GM12878 (cell line): ENCODE results near the gene CPHXL2. TPM values are rescaled to one million over a fixed set of nuclear protein-coding genes. Genes with fewer than 3 reads are reported as not detected.

Experiments used
- ATAC-seq: fragments of 200-7000 bp; cut with Tn5 transposase; 3 replicates; pipeline ENCODE4 v1.9.1; 2020; ENCODE audit warnings: mild to moderate bottlenecking, moderate library complexity
- BruUV-seq: library from RNA; stranded (reverse); fragments of 400-500 nt; replicated peaks from 2 replicates; lab custom pipeline; 2021; lab: Mats Ljungman, UMichigan
- CTCF ChIA-PET: fragments of 300-600 bp; sonication (Branson Sonifier 250); formaldehyde crosslinking; extraction: SDS; loops from one replicate; lab custom pipeline; 2021; ENCODE audit warnings: inconsistent platforms; lab: Yijun Ruan, JAX
- POLR2A ChIA-PET: fragments of 350-600 bp; formaldehyde crosslinking; extraction: SDS; loops from one replicate; lab custom pipeline; 2021; ENCODE audit warnings: inconsistent platforms; lab: Charles Lee
- RAD21 ChIA-PET: fragments of 300-600 bp; sonication (Branson Sonifier 250); formaldehyde crosslinking; loops from one replicate; lab custom pipeline; 2023; ENCODE audit warnings: antibody characterized with exemption; ENCODE audit not compliant: unreplicated experiment; lab: Charles Lee
- SMC1A ChIA-PET: fragments of 300-600 bp; sonication (Branson Sonifier 250); formaldehyde crosslinking; loops from one replicate; lab custom pipeline; 2023; ENCODE audit not compliant: unreplicated experiment, uncharacterized antibody; lab: Charles Lee
- DNase-seq: peaks from one replicate; pipeline ENCODE4 v3.0.0-alpha.2; 2011; ENCODE audit warnings: low read depth, low spot score
- FAIRE-seq: peaks from 3 replicates; lab custom pipeline; 2011; peaks lifted over from hg19 to GRCh38; lab: Jason Lieb, UNC
- H2AFZ ChIP-seq: 2 replicates; pipeline ENCODE4 v1.6.0; 2011; ENCODE audit warnings: low read depth, low read length, control low read depth; ENCODE audit not compliant: control insufficient read depth
- H3K27ac ChIP-seq: 2 replicates; pipeline ENCODE4 v1.5.1; 2011; ENCODE audit warnings: control low read depth; ENCODE audit not compliant: control insufficient read depth, insufficient read depth
- H3K27me3 ChIP-seq, 2 experiments: replicated peaks in 1 of 2; 2 replicates each; pipeline versions ENCODE4 v1.6.0 to v1.6.1; 2011; ENCODE audit warnings: low read length in 1 of 2; ENCODE audit not compliant: control insufficient read depth in 2 of 2, insufficient read depth in 2 of 2
- H3K36me3 ChIP-seq, 2 experiments: 2 replicates each; pipeline ENCODE4 v1.5.1; 2011; ENCODE audit warnings: low read length in 1 of 2; ENCODE audit not compliant: control insufficient read depth in 2 of 2, insufficient read depth in 2 of 2
- H3K4me1 ChIP-seq: 2 replicates; pipeline ENCODE4 v1.6.1; 2011; ENCODE audit warnings: mild to moderate bottlenecking, low read length, moderate library complexity, mixed read lengths; ENCODE audit not compliant: control insufficient read depth, insufficient read depth
- H3K4me2 ChIP-seq: 2 replicates; pipeline ENCODE4 v1.6.0; 2011; ENCODE audit warnings: control low read depth; ENCODE audit not compliant: control insufficient read depth, insufficient read depth
- H3K4me3 ChIP-seq: fragments of 200-600 bp; sonication (generic); 2 replicates; pipeline ENCODE4 v1.5.1; 2016
- H3K79me2 ChIP-seq: 2 replicates; pipeline ENCODE4 v1.6.0; 2011; ENCODE audit warnings: low read length; ENCODE audit not compliant: control insufficient read depth, insufficient read depth
- H3K9ac ChIP-seq: 2 replicates; pipeline ENCODE4 v1.8.0; 2011; ENCODE audit warnings: low read length, control low read depth, mixed read lengths; ENCODE audit not compliant: control insufficient read depth, insufficient read depth
- H3K9me3 ChIP-seq: replicated peaks from 3 replicates; pipeline ENCODE4 v1.5.1; 2011; ENCODE audit warnings: mild to moderate bottlenecking, low read length; ENCODE audit not compliant: control insufficient read depth, insufficient read depth
- H4K20me1 ChIP-seq: 2 replicates; pipeline ENCODE4 v1.6.0; 2011; ENCODE audit not compliant: control insufficient read depth, insufficient read depth
- BACH1 ChIP-seq: fragments of 450-650 bp; IDR thresholded peaks from 2 replicates; pipeline ENCODE4 v1.6.1; 2017; ENCODE audit warnings: mild to moderate bottlenecking, borderline replicate concordance
- HDAC2 ChIP-seq: fragments of 200-600 bp; sonication (generic); IDR thresholded peaks from 2 replicates; pipeline ENCODE4 v1.6.1; 2017
- MEF2A ChIP-seq: IDR thresholded peaks from 2 replicates; pipeline ENCODE4 v1.6.1; 2011; ENCODE audit warnings: low read depth, mild to moderate bottlenecking, low read length, moderate library complexity; ENCODE audit not compliant: insufficient read depth
- MTA2 ChIP-seq: fragments of 450-650 bp; IDR thresholded peaks from 2 replicates; pipeline ENCODE4 v1.6.1; 2016; ENCODE audit warnings: low read depth, mild to moderate bottlenecking, moderate library complexity
- NFIC ChIP-seq: IDR thresholded peaks from 2 replicates; pipeline ENCODE4 v1.6.1; 2012; ENCODE audit warnings: low read depth, mild to moderate bottlenecking, inconsistent platforms, low read length, moderate library complexity
- NRF1 ChIP-seq: conservative IDR thresholded peaks from 2 replicates; pipeline ENCODE4 v1.6.1; 2011; ENCODE audit warnings: mild to moderate bottlenecking, low read depth, low read length, improper control_type of control experiment
- POLR2A ChIP-seq: IDR thresholded peaks from 2 replicates; pipeline ENCODE4 v1.6.1; 2011; ENCODE audit warnings: low read depth, mild to moderate bottlenecking, low read length
- SMAD5 ChIP-seq: IDR thresholded peaks from 2 replicates; pipeline ENCODE4 v1.6.1; 2016; ENCODE audit warnings: antibody characterized with exemption, low read depth
- SREBF2 ChIP-seq: IDR thresholded peaks from 2 replicates; pipeline ENCODE4 v1.6.1; 2012; ENCODE audit warnings: mild to moderate bottlenecking, low read length
- WGBS: methylation state at CpG from one replicate; pipeline ENCODE4 v1.1.6; 2016; ENCODE audit warnings: low lambda C conversion rate; ENCODE audit not compliant: insufficient replicate concordance, insufficient coverage; ENCODE audit errors: missing lambda C conversion rate; 5-methylcytosine and 5-hydroxymethylcytosine counted together
- in situ Hi-C: fragments of 300-500 bp; cut with MboI; formaldehyde crosslinking; loops from 9 replicates; pipeline ENCODE4 v1.14.3; 2018; ENCODE audit warnings: mixed read lengths
- intact Hi-C: fragments of 100-400 bp; cut with micrococcal nuclease; formaldehyde crosslinking; loops from one replicate; pipeline ENCODE4 v1.14.2; 2022; ENCODE audit not compliant: unreplicated experiment
- polyA plus RNA-seq, 11 experiments: library from polyadenylated mRNA; depleted of rRNA in 4 of 11; unstranded in 6 of 11; stranded (reverse) in 5 of 11; fragments of >200 nt; fragmentation: Nextera tagmentation in 4 of 11; fragmentation: Illumina TruSeq in 1 of 11; extraction: Ambion mirVana in 4 of 11; extraction: Trizol in 1 of 11; gene quantifications; 1 replicate in 1 of 11; 2 replicates in 10 of 11; pipeline versions ENCODE4 v1.2.1 to v1.2.3, GENCODE V29; 2011 to 2016; ENCODE audit warnings: inconsistent platforms in 2 of 11, missing spikeins in 2 of 11, low read depth in 1 of 11
- total RNA-seq, 4 experiments: library from RNA; depleted of rRNA in 3 of 4; stranded (reverse); fragments of >200 nt in 3 of 4; fragmentation: Illumina TruSeq in 1 of 4; extraction: Trizol in 1 of 4; gene quantifications; 2 replicates each; pipeline versions ENCODE4 v1.2.1 to v1.2.3, GENCODE V29; 2013 to 2021
- TF ChIP-seq, protein P1 (sequence below): IDR thresholded peaks from 2 replicates; pipeline ENCODE4 v1.6.1; 2012; ENCODE audit warnings: mild to moderate bottlenecking, low read depth, low read length
- TF ChIP-seq, protein P2 (sequence below): fragments of 450-650 bp; IDR thresholded peaks from 2 replicates; pipeline ENCODE4 v1.6.1; 2017; ENCODE audit warnings: mild to moderate bottlenecking, moderate library complexity

CPHXL2 gene
- total and polyA plus RNA-seq, 10 of the 15 experiments (the other 5 are each of a cell fraction or from before 2014, with no cell fraction given) = not detected

- TF ChIP-seq NFIC (peak; percentile 46), POLR2A (peak; percentile 51), HDAC2 (no peak), MEF2A (0 out of 2 replicates have a peak, but pooled peaks have one; percentile 9), SREBF2 (no peak), SMAD5 (0 out of 2 replicates have a peak, but pooled peaks have one; percentile 37)
- TF ChIP-seq, all 136 proteins: peak for 17
Measured at GRCh38 chr16:75620326-75621169, 56.3 kb downstream of the CPHXL2 start (continued).

DNA sequence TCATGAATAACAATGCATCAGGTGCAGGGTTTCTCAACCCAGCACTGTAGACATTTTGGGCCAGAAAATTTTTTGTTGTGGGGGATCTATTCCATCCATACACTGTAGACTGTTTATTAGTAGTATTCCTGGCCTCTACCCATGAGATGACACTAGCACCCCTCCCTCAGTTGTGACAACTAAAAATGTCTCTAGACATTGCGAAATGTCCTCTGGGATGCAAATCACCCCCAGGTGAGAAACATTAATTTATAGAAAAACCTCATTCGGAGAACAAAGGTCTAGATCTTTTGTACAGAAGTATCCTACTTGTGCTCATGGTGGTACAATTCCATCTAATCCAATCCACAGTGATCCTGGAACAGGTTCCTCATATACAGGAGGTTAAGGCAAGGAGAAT lies 58.0 kb downstream of the CPHXL2 start:
- peaks cover 33% of the 10 kb centered on the region for H3K4me1 ChIP-seq
- no TSS peak for BruUV-seq
- H3K9me3 ChIP-seq = no peaks in the 10 kb centered on the region
- no peaks in the 10 kb centered on the region for H4K20me1 ChIP-seq
- DNase-seq = no peak
- H3K9ac ChIP-seq = no peak overlapping the region
- FAIRE-seq = no peak
- POLR2A ChIA-PET = interaction anchor here (0.6 to 6.3 kb wide), 5 partner anchors 29 to 95 kb away, joined by 3 to 116 read pairs (median 5); partner anchors contain the start of genes GABARAPL2, KARS1, TERF2IP and TMEM231
- RAD21 ChIA-PET = interaction anchor here (1.1 to 2.0 kb wide), 5 partner anchors 13 to 420 kb away, joined by 3 to 7 read pairs (median 3); no protein-coding TSS in a partner anchor
- WGBS = 97% methylated on average over 2 of the region's 2 CpGs
- no peak overlapping the region; the same call in 1 of the 2 replicates for H3K27ac ChIP-seq
- H3K36me3 ChIP-seq = peaks cover 3 to 15% of the 10 kb centered on the region in 2 experiments; a peak in 3 of 4 replicates
- SMC1A ChIA-PET = interaction anchor here (0.6 to 6.1 kb wide), 7 partner anchors 9 to 148 kb away, joined by 3 to 69 read pairs (median 7); partner anchors contain the start of genes KARS1 and TERF2IP
- in situ Hi-C loops = no loop called here
- CTCF ChIA-PET = interaction anchor here (0.8 to 9.5 kb wide), 13 partner anchors 11 to 154 kb away, joined by 3 to 153 read pairs (median 5); partner anchors contain the start of genes GABARAPL2 and TMEM170A
- intact Hi-C loops = no loop called here
- no peaks in the 10 kb centered on the region for H3K27me3 ChIP-seq
- H3K4me3 ChIP-seq = no peak overlapping the region
- no peak overlapping the region for H3K4me2 ChIP-seq
- no peak overlapping the region for H2AFZ ChIP-seq
- no peak for ATAC-seq
- peaks cover 20% of the 10 kb centered on the region for H3K79me2 ChIP-seq
- TF ChIP-seq BACH1 (no peak), MTA2 (no peak), NRF1 (no peak)
- TF ChIP-seq, protein P1, sequence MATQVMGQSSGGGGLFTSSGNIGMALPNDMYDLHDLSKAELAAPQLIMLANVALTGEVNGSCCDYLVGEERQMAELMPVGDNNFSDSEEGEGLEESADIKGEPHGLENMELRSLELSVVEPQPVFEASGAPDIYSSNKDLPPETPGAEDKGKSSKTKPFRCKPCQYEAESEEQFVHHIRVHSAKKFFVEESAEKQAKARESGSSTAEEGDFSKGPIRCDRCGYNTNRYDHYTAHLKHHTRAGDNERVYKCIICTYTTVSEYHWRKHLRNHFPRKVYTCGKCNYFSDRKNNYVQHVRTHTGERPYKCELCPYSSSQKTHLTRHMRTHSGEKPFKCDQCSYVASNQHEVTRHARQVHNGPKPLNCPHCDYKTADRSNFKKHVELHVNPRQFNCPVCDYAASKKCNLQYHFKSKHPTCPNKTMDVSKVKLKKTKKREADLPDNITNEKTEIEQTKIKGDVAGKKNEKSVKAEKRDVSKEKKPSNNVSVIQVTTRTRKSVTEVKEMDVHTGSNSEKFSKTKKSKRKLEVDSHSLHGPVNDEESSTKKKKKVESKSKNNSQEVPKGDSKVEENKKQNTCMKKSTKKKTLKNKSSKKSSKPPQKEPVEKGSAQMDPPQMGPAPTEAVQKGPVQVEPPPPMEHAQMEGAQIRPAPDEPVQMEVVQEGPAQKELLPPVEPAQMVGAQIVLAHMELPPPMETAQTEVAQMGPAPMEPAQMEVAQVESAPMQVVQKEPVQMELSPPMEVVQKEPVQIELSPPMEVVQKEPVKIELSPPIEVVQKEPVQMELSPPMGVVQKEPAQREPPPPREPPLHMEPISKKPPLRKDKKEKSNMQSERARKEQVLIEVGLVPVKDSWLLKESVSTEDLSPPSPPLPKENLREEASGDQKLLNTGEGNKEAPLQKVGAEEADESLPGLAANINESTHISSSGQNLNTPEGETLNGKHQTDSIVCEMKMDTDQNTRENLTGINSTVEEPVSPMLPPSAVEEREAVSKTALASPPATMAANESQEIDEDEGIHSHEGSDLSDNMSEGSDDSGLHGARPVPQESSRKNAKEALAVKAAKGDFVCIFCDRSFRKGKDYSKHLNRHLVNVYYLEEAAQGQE = no peak
- TF ChIP-seq, protein P2, sequence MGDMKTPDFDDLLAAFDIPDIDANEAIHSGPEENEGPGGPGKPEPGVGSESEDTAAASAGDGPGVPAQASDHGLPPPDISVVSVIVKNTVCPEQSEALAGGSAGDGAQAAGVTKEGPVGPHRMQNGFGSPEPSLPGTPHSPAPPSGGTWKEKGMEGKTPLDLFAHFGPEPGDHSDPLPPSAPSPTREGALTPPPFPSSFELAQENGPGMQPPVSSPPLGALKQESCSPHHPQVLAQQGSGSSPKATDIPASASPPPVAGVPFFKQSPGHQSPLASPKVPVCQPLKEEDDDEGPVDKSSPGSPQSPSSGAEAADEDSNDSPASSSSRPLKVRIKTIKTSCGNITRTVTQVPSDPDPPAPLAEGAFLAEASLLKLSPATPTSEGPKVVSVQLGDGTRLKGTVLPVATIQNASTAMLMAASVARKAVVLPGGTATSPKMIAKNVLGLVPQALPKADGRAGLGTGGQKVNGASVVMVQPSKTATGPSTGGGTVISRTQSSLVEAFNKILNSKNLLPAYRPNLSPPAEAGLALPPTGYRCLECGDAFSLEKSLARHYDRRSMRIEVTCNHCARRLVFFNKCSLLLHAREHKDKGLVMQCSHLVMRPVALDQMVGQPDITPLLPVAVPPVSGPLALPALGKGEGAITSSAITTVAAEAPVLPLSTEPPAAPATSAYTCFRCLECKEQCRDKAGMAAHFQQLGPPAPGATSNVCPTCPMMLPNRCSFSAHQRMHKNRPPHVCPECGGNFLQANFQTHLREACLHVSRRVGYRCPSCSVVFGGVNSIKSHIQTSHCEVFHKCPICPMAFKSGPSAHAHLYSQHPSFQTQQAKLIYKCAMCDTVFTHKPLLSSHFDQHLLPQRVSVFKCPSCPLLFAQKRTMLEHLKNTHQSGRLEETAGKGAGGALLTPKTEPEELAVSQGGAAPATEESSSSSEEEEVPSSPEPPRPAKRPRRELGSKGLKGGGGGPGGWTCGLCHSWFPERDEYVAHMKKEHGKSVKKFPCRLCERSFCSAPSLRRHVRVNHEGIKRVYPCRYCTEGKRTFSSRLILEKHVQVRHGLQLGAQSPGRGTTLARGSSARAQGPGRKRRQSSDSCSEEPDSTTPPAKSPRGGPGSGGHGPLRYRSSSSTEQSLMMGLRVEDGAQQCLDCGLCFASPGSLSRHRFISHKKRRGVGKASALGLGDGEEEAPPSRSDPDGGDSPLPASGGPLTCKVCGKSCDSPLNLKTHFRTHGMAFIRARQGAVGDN = no peak
